GM23338 (cell line): Measurements from ENCODE around the gene ZNF276. TPM values are rescaled to one million over a fixed set of nuclear protein-coding genes. Genes with fewer than 3 reads are reported as not detected.

Experiments
- ATAC-seq: fragments of 200-7000 bp; cut with Tn5 transposase; 3 replicates; pipeline ENCODE4 v1.9.1; 2020
- DNase-seq: peaks from one replicate; pipeline ENCODE4 v3.0.0-alpha.2; 2015; ENCODE audit warnings: low spot score
- H2AFZ ChIP-seq: fragments of 200-600 bp; sonication (generic); 2 replicates; pipeline ENCODE4 v1.8.0; 2016; ENCODE audit warnings: antibody characterized with exemption, mild to moderate bottlenecking, moderate library complexity
- H3F3A ChIP-seq: fragments of 200-600 bp; sonication (generic); replicated peaks from 2 replicates; pipeline ENCODE4 v1.8.0; 2017; ENCODE audit warnings: antibody characterized with exemption, mixed run types, low read depth
- H3K27ac ChIP-seq: fragments of 200-600 bp; sonication (generic); 2 replicates; pipeline ENCODE4 v1.6.1; 2016; ENCODE audit warnings: low read depth
- H3K27me3 ChIP-seq: fragments of 200-600 bp; sonication (generic); 2 replicates; pipeline ENCODE4 v1.8.0; 2016; ENCODE audit warnings: mild to moderate bottlenecking, mixed run types, moderate library complexity; ENCODE audit not compliant: insufficient read depth
- H3K36me3 ChIP-seq: fragments of 200-600 bp; sonication (generic); 2 replicates; pipeline ENCODE4 v1.8.0; 2016; ENCODE audit warnings: mild to moderate bottlenecking; ENCODE audit not compliant: insufficient read depth
- H3K4me1 ChIP-seq: fragments of 200-600 bp; sonication (generic); 2 replicates; pipeline ENCODE4 v1.8.0; 2016; ENCODE audit warnings: mild to moderate bottlenecking, moderate library complexity; ENCODE audit not compliant: insufficient read depth
- H3K4me2 ChIP-seq: fragments of 200-600 bp; sonication (generic); 2 replicates; pipeline ENCODE4 v1.7.1; 2017; ENCODE audit warnings: mixed run types
- H3K4me3 ChIP-seq: fragments of 200-600 bp; sonication (generic); 2 replicates; pipeline ENCODE4 v1.6.1; 2016; ENCODE audit warnings: mixed run types
- H3K79me2 ChIP-seq: fragments of 200-600 bp; sonication (generic); replicated peaks from 2 replicates; pipeline ENCODE4 v1.8.0; 2017; ENCODE audit warnings: mild to moderate bottlenecking; ENCODE audit not compliant: insufficient read depth
- H3K9me2 ChIP-seq: fragments of 200-600 bp; sonication (generic); 2 replicates; pipeline ENCODE4 v1.8.0; 2017; ENCODE audit not compliant: insufficient read depth
- H4K20me1 ChIP-seq: fragments of 200-600 bp; sonication (generic); replicated peaks from 2 replicates; pipeline ENCODE4 v1.8.0; 2017; ENCODE audit warnings: mild to moderate bottlenecking; ENCODE audit not compliant: insufficient read depth
- H3K27ac Mint-ChIP-seq: 2 replicates; pipeline ENCODE4 v1.8.0; 2020; ENCODE audit warnings: inconsistent platforms, mild to moderate bottlenecking, moderate library complexity, mixed read lengths
- H3K27me3 Mint-ChIP-seq: 3 replicates; pipeline ENCODE4 v1.8.0; 2022; ENCODE audit warnings: low read depth, mild to moderate bottlenecking, moderate library complexity, mixed read lengths, inconsistent platforms; ENCODE audit not compliant: insufficient read depth, poor library complexity
- H3K36me3 Mint-ChIP-seq: 3 replicates; pipeline ENCODE4 v1.8.0; 2021; ENCODE audit warnings: low read depth, mild to moderate bottlenecking, inconsistent platforms, moderate library complexity, mixed read lengths
- H3K4me1 Mint-ChIP-seq: 3 replicates; pipeline ENCODE4 v1.8.0; 2020; ENCODE audit warnings: mild to moderate bottlenecking, inconsistent platforms, mixed read lengths
- H3K4me3 Mint-ChIP-seq: 3 replicates; pipeline ENCODE4 v1.8.0; 2021; ENCODE audit warnings: moderate library complexity, mild to moderate bottlenecking, inconsistent platforms, mixed read lengths
- H3K9me3 Mint-ChIP-seq: 3 replicates; pipeline ENCODE4 v1.8.0; 2020; ENCODE audit warnings: moderate library complexity, mild to moderate bottlenecking, inconsistent platforms, mixed read lengths
- CREB1 ChIP-seq: fragments of 250-450 bp; sonication (Bioruptor Pico); IDR thresholded peaks from 2 replicates; pipeline ENCODE4 v1.5.0; 2020; ENCODE audit warnings: low read depth, mild to moderate bottlenecking, moderate library complexity
- EZH2 ChIP-seq: fragments of 200-600 bp; sonication (generic); IDR thresholded peaks from one replicate; pipeline ENCODE4 v1.8.0; 2017; ENCODE audit warnings: antibody characterized with exemption, mild to moderate bottlenecking, low read depth; ENCODE audit not compliant: unreplicated experiment
- EZH2phosphoT487 ChIP-seq: fragments of 200-600 bp; sonication (generic); IDR thresholded peaks from one replicate; pipeline ENCODE4 v1.8.1; 2018; ENCODE audit warnings: antibody characterized with exemption; ENCODE audit not compliant: unreplicated experiment
- JUNB ChIP-seq: IDR thresholded peaks from one replicate; pipeline ENCODE4 v1.6.1; 2016; ENCODE audit warnings: antibody characterized with exemption; ENCODE audit not compliant: unreplicated experiment
- NANOG ChIP-seq: IDR thresholded peaks from 2 replicates; pipeline ENCODE4 v1.6.1; 2016; ENCODE audit warnings: antibody characterized with exemption, borderline replicate concordance
- POLR2AphosphoS5 ChIP-seq: IDR thresholded peaks from 2 replicates; pipeline ENCODE4 v1.6.1; 2016; ENCODE audit warnings: antibody characterized with exemption, low read depth
- STAT1 ChIP-seq: IDR thresholded peaks from one replicate; pipeline ENCODE4 v1.6.1; 2016; ENCODE audit warnings: antibody characterized with exemption; ENCODE audit not compliant: unreplicated experiment
- ZNF114 ChIP-seq: fragments of 250-450 bp; sonication (Bioruptor Pico); IDR thresholded peaks from 2 replicates; pipeline ENCODE4 v1.5.0; 2020; ENCODE audit warnings: mild to moderate bottlenecking, moderate library complexity
- ZNF331 ChIP-seq: fragments of 250-450 bp; sonication (Bioruptor Pico); IDR thresholded peaks from 2 replicates; pipeline ENCODE4 v1.5.0; 2020; ENCODE audit warnings: low read depth, mild to moderate bottlenecking, moderate library complexity
- polyA plus RNA-seq: library from polyadenylated mRNA; unstranded; fragments of >200 nt; fragmentation: Nextera tagmentation; extraction: Ambion mirVana; gene quantifications from 2 replicates; pipeline ENCODE4 v1.2.1, GENCODE V29; 2016
- total RNA-seq: library from RNA; depleted of rRNA; stranded (reverse); fragments of >200 nt; shearing (Covaris generic); gene quantifications from 2 replicates; pipeline ENCODE4 v1.2.3, GENCODE V29; 2014
- TF ChIP-seq, protein P1 (sequence below): IDR thresholded peaks from one replicate; pipeline ENCODE4 v1.6.1; 2018; ENCODE audit warnings: antibody characterized with exemption; ENCODE audit not compliant: unreplicated experiment
- TF ChIP-seq, protein P2 (sequence below): IDR thresholded peaks from 2 replicates; pipeline ENCODE4 v1.6.1; 2016; ENCODE audit warnings: antibody characterized with exemption
- TF ChIP-seq, protein P3 (sequence below): fragments of 250-450 bp; sonication (Bioruptor Pico); IDR thresholded peaks from 2 replicates; pipeline ENCODE4 v1.5.0; 2020; ENCODE audit warnings: mild to moderate bottlenecking, moderate library complexity
- TF ChIP-seq, protein P4 (sequence below), 2 experiments: fragments of 200-600 bp in 1 of 2; sonication (generic) in 1 of 2; conservative IDR thresholded peaks; 2 replicates each; pipeline versions ENCODE4 v1.5.1 to v1.6.1; 2016 to 2017; ENCODE audit warnings: antibody characterized with exemption in 2 of 2, low read depth in 2 of 2, mild to moderate bottlenecking in 2 of 2, moderate library complexity in 1 of 2

ZNF276 gene
- total and polyA plus RNA-seq, 2 experiments from 2014 or later, result 3.4 to 15.6 TPM

DNA sequence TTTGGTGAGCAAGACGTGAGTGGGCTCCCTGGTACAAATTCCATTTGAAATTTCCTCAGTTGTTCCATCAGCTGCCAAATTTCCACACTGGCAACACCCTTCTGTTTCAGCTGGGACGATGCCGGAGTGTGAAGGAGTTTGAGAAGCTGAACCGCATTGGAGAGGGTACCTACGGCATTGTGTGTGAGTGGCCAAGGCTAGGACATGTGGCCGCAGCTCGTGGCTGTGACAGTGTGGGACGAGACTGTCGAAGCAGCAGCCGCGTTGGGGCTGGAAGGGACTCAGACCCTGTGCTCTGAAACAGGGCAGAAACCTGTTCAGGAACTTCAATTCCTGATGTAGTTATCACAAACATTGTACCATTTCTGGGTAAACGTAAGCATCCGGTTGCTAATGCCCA, 32.2 kb upstream of the ZNF276 start:
- Histone ChIP-seq H2AFZ (no peak overlapping the region), H3K4me1 (0 out of 2 replicates have a peak, but pooled peaks cover 8% of the 10 kb centered on the region), H3K4me3 (no peak overlapping the region), H3K9me2 (no peaks in the 10 kb centered on the region), H3F3A (0 out of 2 replicates have a peak, but pooled peaks cover 12% of the 10 kb centered on the region), H3K36me3 (0 out of 2 replicates have a peak, but pooled peaks cover 2% of the 10 kb centered on the region), H4K20me1 (peaks cover 4% of the 10 kb centered on the region; the same call in 1 of the 2 replicates), H3K4me2 (no peak overlapping the region), H3K79me2 (peaks cover 12% of the 10 kb centered on the region), H3K27me3 (no peaks in the 10 kb centered on the region), H3K27ac (no peak overlapping the region)
- H3K27me3 Mint-ChIP-seq, result peaks cover 18% of the 10 kb centered on the region
- ATAC-seq (no peak), DNase-seq (no peak)
- no peak overlapping the region for H3K4me3 Mint-ChIP-seq
- peaks cover 22% of the 10 kb centered on the region for H3K9me3 Mint-ChIP-seq
- peaks cover 69% of the 10 kb centered on the region for H3K36me3 Mint-ChIP-seq
- H3K4me1 Mint-ChIP-seq, result peaks cover 7% of the 10 kb centered on the region; the same call in 2 of the 3 replicates
- no peak overlapping the region for H3K27ac Mint-ChIP-seq
- TF ChIP-seq, protein P1, sequence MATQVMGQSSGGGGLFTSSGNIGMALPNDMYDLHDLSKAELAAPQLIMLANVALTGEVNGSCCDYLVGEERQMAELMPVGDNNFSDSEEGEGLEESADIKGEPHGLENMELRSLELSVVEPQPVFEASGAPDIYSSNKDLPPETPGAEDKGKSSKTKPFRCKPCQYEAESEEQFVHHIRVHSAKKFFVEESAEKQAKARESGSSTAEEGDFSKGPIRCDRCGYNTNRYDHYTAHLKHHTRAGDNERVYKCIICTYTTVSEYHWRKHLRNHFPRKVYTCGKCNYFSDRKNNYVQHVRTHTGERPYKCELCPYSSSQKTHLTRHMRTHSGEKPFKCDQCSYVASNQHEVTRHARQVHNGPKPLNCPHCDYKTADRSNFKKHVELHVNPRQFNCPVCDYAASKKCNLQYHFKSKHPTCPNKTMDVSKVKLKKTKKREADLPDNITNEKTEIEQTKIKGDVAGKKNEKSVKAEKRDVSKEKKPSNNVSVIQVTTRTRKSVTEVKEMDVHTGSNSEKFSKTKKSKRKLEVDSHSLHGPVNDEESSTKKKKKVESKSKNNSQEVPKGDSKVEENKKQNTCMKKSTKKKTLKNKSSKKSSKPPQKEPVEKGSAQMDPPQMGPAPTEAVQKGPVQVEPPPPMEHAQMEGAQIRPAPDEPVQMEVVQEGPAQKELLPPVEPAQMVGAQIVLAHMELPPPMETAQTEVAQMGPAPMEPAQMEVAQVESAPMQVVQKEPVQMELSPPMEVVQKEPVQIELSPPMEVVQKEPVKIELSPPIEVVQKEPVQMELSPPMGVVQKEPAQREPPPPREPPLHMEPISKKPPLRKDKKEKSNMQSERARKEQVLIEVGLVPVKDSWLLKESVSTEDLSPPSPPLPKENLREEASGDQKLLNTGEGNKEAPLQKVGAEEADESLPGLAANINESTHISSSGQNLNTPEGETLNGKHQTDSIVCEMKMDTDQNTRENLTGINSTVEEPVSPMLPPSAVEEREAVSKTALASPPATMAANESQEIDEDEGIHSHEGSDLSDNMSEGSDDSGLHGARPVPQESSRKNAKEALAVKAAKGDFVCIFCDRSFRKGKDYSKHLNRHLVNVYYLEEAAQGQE, result no peak
- TF ChIP-seq EZH2, result no peak
- no peak for TF ChIP-seq ZNF331
- TF ChIP-seq CREB1 (CRISPR knock-in tag), result no peak
- TF ChIP-seq POLR2AphosphoS5, result no peak
- no peak for TF ChIP-seq NANOG
- no peak for TF ChIP-seq STAT1
- TF ChIP-seq ZNF114 (CRISPR knock-in tag), result no peak
- TF ChIP-seq, protein P2, sequence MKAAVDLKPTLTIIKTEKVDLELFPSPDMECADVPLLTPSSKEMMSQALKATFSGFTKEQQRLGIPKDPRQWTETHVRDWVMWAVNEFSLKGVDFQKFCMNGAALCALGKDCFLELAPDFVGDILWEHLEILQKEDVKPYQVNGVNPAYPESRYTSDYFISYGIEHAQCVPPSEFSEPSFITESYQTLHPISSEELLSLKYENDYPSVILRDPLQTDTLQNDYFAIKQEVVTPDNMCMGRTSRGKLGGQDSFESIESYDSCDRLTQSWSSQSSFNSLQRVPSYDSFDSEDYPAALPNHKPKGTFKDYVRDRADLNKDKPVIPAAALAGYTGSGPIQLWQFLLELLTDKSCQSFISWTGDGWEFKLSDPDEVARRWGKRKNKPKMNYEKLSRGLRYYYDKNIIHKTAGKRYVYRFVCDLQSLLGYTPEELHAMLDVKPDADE, result no peak
- TF ChIP-seq EZH2phosphoT487, result no peak
- no peak for TF ChIP-seq JUNB
- TF ChIP-seq, protein P3, sequence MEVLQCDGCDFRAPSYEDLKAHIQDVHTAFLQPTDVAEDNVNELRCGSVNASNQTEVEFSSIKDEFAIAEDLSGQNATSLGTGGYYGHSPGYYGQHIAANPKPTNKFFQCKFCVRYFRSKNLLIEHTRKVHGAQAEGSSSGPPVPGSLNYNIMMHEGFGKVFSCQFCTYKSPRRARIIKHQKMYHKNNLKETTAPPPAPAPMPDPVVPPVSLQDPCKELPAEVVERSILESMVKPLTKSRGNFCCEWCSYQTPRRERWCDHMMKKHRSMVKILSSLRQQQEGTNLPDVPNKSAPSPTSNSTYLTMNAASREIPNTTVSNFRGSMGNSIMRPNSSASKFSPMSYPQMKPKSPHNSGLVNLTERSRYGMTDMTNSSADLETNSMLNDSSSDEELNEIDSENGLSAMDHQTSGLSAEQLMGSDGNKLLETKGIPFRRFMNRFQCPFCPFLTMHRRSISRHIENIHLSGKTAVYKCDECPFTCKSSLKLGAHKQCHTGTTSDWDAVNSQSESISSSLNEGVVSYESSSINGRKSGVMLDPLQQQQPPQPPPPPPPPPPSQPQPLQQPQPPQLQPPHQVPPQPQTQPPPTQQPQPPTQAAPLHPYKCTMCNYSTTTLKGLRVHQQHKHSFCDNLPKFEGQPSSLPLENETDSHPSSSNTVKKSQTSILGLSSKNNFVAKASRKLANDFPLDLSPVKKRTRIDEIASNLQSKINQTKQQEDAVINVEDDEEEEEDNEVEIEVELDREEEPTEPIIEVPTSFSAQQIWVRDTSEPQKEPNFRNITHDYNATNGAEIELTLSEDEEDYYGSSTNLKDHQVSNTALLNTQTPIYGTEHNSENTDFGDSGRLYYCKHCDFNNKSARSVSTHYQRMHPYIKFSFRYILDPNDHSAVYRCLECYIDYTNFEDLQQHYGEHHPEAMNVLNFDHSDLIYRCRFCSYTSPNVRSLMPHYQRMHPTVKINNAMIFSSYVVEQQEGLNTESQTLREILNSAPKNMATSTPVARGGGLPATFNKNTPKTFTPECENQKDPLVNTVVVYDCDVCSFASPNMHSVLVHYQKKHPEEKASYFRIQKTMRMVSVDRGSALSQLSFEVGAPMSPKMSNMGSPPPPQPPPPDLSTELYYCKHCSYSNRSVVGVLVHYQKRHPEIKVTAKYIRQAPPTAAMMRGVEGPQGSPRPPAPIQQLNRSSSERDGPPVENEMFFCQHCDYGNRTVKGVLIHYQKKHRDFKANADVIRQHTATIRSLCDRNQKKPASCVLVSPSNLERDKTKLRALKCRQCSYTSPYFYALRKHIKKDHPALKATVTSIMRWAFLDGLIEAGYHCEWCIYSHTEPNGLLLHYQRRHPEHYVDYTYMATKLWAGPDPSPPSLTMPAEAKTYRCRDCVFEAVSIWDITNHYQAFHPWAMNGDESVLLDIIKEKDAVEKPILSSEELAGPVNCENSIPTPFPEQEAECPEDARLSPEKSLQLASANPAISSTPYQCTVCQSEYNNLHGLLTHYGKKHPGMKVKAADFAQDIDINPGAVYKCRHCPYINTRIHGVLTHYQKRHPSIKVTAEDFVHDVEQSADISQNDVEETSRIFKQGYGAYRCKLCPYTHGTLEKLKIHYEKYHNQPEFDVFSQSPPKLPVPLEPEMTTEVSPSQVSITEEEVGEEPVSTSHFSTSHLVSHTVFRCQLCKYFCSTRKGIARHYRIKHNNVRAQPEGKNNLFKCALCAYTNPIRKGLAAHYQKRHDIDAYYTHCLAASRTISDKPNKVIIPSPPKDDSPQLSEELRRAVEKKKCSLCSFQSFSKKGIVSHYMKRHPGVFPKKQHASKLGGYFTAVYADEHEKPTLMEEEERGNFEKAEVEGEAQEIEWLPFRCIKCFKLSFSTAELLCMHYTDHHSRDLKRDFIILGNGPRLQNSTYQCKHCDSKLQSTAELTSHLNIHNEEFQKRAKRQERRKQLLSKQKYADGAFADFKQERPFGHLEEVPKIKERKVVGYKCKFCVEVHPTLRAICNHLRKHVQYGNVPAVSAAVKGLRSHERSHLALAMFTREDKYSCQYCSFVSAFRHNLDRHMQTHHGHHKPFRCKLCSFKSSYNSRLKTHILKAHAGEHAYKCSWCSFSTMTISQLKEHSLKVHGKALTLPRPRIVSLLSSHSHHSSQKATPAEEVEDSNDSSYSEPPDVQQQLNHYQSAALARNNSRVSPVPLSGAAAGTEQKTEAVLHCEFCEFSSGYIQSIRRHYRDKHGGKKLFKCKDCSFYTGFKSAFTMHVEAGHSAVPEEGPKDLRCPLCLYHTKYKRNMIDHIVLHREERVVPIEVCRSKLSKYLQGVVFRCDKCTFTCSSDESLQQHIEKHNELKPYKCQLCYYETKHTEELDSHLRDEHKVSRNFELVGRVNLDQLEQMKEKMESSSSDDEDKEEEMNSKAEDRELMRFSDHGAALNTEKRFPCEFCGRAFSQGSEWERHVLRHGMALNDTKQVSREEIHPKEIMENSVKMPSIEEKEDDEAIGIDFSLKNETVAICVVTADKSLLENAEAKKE (CRISPR knock-in tag), result no peak
- TF ChIP-seq, protein P4, sequence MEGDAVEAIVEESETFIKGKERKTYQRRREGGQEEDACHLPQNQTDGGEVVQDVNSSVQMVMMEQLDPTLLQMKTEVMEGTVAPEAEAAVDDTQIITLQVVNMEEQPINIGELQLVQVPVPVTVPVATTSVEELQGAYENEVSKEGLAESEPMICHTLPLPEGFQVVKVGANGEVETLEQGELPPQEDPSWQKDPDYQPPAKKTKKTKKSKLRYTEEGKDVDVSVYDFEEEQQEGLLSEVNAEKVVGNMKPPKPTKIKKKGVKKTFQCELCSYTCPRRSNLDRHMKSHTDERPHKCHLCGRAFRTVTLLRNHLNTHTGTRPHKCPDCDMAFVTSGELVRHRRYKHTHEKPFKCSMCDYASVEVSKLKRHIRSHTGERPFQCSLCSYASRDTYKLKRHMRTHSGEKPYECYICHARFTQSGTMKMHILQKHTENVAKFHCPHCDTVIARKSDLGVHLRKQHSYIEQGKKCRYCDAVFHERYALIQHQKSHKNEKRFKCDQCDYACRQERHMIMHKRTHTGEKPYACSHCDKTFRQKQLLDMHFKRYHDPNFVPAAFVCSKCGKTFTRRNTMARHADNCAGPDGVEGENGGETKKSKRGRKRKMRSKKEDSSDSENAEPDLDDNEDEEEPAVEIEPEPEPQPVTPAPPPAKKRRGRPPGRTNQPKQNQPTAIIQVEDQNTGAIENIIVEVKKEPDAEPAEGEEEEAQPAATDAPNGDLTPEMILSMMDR (conservative IDR thresholded peaks at IDR 0.05; ENCODE audit: low read depth in 2 of 2), result no peak
